SH-SY5Y (cell line): Measurements from ENCODE around the gene SEC62.

Experiments used
- GATA2 ChIP-seq: IDR thresholded peaks from 2 replicates; pipeline ENCODE4 v1.6.1; 2011; ENCODE audit warnings: mild to moderate bottlenecking, low read depth, low read length
- GATA3 ChIP-seq: IDR thresholded peaks from 2 replicates; pipeline ENCODE4 v1.6.1; 2011; ENCODE audit warnings: low read depth, mild to moderate bottlenecking, low read length, moderate library complexity

SEC62 gene

GRCh38 chr3:169953462-169954141 is 13.0 kb upstream of the SEC62 start:
- no peak for TF ChIP-seq GATA3
- TF ChIP-seq GATA2 = no peak

GRCh38 chr3:169954142-169954756 is 12.4 kb upstream of the SEC62 start:
- TF ChIP-seq GATA2 (no peak), GATA3 (no peak)

GRCh38 chr3:169955406-169955805 is 11.2 kb upstream of the SEC62 start:
- no peak for TF ChIP-seq GATA2
- TF ChIP-seq GATA3 = no peak

- TF ChIP-seq GATA2 = no peak
- TF ChIP-seq GATA3 = no peak
These were observed 2.4 kb upstream of the SEC62 start for GRCh38 chr3:169964176-169964575.

GRCh38 chr3:169965562-169966427 is 812 bp upstream of the SEC62 start:
- no peak for TF ChIP-seq GATA2
- no peak for TF ChIP-seq GATA3

GRCh38 chr3:169966951-169967915 is 626 bp downstream of the SEC62 start:
- no peak for TF ChIP-seq GATA2
- no peak for TF ChIP-seq GATA3

- TF ChIP-seq GATA3 (no peak), GATA2 (no peak)
These were observed 1.7 kb downstream of the SEC62 start for GRCh38 chr3:169968224-169968885.

- TF ChIP-seq GATA3 = no peak
- no peak for TF ChIP-seq GATA2
These were observed 2.8 kb downstream of the SEC62 start for GRCh38 chr3:169969174-169970095.

GRCh38 chr3:169970847-169971246 is 4.2 kb downstream of the SEC62 start:
- no peak for TF ChIP-seq GATA2
- TF ChIP-seq GATA3 = no peak

GRCh38 chr3:169971522-169971921 is 4.9 kb downstream of the SEC62 start:
- no peak for TF ChIP-seq GATA2
- no peak for TF ChIP-seq GATA3

GRCh38 chr3:169980055-169980454 is 13.4 kb downstream of the SEC62 start:
- TF ChIP-seq GATA2 (no peak), GATA3 (no peak)

GRCh38 chr3:169984292-169984691 is 17.7 kb downstream of the SEC62 start:
- TF ChIP-seq GATA3 (no peak), GATA2 (no peak)

- TF ChIP-seq GATA3 (no peak), GATA2 (no peak)
These were observed 23.8 kb downstream of the SEC62 start for GRCh38 chr3:169990431-169990830.
